Breast epithelium (tissue), 4 donors: ENCODE measurements around the gene RFX8. TPM values are rescaled to one million over a fixed set of nuclear protein-coding genes. Genes with fewer than 3 reads are reported as not detected.

Experiments
- DNase-seq, 2 donors: peaks; one replicate each; pipeline ENCODE4 v3.0.0-alpha.2; 2019; ENCODE audit warnings: low spot score in 2 of 2
- H3K27ac ChIP-seq, 2 donors: fragments of 200-600 bp; sonication (generic) in 1 of 2; one replicate each; pipeline ENCODE4 v1.5.1; 2016 to 2019; ENCODE audit warnings: mild to moderate bottlenecking in 1 of 2
- H3K27me3 ChIP-seq, 2 donors: fragments of 200-600 bp; sonication (generic) in 1 of 2; one replicate each; pipeline versions ENCODE4 v1.5.1 to v1.6.0; 2017 to 2019; ENCODE audit warnings: control low read depth in 1 of 2, mild to moderate bottlenecking in 1 of 2
- H3K36me3 ChIP-seq: fragments of 200-600 bp; one replicate; pipeline ENCODE4 v1.5.1; 2019
- H3K4me1 ChIP-seq, 2 donors: fragments of 200-600 bp; sonication (generic); one replicate each; pipeline ENCODE4 v1.5.1; 2016 to 2019; ENCODE audit warnings: control low read depth in 1 of 2
- H3K4me3 ChIP-seq, 3 donors: fragments of 200-600 bp; sonication (generic); 1 replicate in 2 of 3; 2 replicates in 1 of 3; pipeline ENCODE4 v1.5.1; 2016 to 2019; ENCODE audit warnings: mild to moderate bottlenecking in 3 of 3, moderate library complexity in 2 of 3
- H3K9me3 ChIP-seq, 2 donors: fragments of 200-600 bp; sonication (generic) in 1 of 2; one replicate each; pipeline ENCODE4 v1.5.1; 2016 to 2019; ENCODE audit warnings: control low read depth in 1 of 2
- POLR2A ChIP-seq: fragments of 450-650 bp; IDR thresholded peaks from one replicate; pipeline ENCODE4 v1.6.1; 2016; ENCODE audit warnings: antibody characterized with exemption, mild to moderate bottlenecking, moderate library complexity
- POLR2AphosphoS5 ChIP-seq, 3 donors: sonication (generic); formaldehyde crosslinking; IDR thresholded peaks; one replicate each; pipeline ENCODE4 v1.6.1; 2017; ENCODE audit warnings: antibody characterized with exemption in 3 of 3
- intact Hi-C: fragments of 100-400 bp; cut with DNase I; formaldehyde crosslinking; loops from one replicate; pipeline ENCODE4 v1.15.1; 2023; ENCODE audit warnings: low total_unique reads
- total RNA-seq, 3 donors: library from RNA; depleted of rRNA; stranded (reverse); fragments of >200 nt; gene quantifications; one replicate each; pipeline ENCODE4 v1.1.0, GENCODE V29; 2016
- TF ChIP-seq, protein P1 (sequence below), 3 donors: fragments of 450-650 bp; IDR thresholded peaks; one replicate each; pipeline ENCODE4 v1.5.1; 2016 to 2017; ENCODE audit warnings: antibody characterized with exemption in 3 of 3, mild to moderate bottlenecking in 3 of 3, moderate library complexity in 3 of 3

Gene RFX8
- total RNA-seq, 3 donors from 2014 or later: 0.96 to 3.8 (median 2.3) TPM

DNA sequence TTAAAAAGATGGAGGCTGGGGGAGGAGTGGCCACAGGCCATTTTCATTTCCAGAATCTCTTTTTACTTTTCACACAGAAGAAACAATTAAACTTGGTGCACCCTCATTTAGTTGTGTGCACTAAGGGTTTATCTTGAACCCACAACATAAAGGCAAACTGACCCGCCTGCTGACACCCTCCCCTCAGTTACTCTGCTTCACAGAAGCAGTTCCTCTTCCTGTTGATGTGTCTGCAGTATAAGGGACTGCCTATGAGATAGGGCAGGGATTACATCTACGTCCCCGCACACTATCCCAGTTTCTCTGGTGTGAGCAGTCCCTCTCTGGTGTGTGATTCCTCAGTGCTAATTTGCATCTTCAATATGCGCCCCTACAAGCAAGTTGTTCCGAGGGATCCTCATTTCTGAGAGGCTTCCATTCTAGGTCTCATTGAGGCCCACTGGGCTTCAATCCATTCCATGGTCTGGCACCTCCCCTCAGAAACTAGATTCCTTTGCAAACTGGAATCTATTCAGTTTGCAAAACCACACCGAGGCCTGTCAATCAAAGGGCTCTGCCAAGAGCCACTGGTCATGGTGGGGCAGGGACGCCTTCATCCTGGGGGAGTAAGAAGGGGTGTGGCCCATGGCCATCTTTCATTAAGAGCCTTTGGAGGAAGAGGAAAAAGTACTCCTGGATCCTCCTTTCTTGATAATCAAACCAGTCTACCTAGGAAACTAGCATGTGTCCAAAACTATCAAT lies 99.9 kb downstream of the RFX8 start:
- Histone ChIP-seq H3K4me3 (no peak overlapping the region), H3K36me3 (no peaks in the 10 kb centered on the region), H3K9me3 (no peaks in the 10 kb centered on the region), H3K27me3 (no peaks in the 10 kb centered on the region), H3K27ac (no peak overlapping the region), H3K4me1 (no peaks in the 10 kb centered on the region)
- intact Hi-C loops: no loop called here
- DNase-seq: no peak
- TF ChIP-seq, protein P1, sequence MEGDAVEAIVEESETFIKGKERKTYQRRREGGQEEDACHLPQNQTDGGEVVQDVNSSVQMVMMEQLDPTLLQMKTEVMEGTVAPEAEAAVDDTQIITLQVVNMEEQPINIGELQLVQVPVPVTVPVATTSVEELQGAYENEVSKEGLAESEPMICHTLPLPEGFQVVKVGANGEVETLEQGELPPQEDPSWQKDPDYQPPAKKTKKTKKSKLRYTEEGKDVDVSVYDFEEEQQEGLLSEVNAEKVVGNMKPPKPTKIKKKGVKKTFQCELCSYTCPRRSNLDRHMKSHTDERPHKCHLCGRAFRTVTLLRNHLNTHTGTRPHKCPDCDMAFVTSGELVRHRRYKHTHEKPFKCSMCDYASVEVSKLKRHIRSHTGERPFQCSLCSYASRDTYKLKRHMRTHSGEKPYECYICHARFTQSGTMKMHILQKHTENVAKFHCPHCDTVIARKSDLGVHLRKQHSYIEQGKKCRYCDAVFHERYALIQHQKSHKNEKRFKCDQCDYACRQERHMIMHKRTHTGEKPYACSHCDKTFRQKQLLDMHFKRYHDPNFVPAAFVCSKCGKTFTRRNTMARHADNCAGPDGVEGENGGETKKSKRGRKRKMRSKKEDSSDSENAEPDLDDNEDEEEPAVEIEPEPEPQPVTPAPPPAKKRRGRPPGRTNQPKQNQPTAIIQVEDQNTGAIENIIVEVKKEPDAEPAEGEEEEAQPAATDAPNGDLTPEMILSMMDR (IDR thresholded peaks at IDR 0.05): no peak
- TF ChIP-seq POLR2A: no peak

DNA sequence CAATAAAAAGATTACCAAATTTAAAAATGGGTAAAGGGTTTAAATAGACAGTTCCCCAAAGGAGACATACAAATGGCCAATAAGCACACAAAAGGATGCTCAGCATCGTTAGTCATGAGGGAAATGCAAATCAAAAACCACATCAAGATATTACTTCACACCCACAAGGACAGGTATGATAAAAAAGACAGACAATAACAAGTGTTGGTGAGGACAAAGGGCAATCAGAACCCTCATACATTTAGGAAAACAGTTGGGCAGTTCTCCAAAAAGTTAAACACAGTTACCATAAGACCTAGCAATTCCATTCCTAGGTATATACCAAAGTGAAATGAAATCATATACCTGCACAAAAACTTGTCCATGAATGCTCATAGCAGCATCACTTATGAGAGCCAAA lies 102.1 kb downstream of the RFX8 start:
- H3K27ac ChIP-seq: no peak overlapping the region
- TF ChIP-seq POLR2A (no peak), POLR2AphosphoS5 (IDR thresholded peaks at IDR 0.05) (no peak)
- TF ChIP-seq, protein P1 (IDR thresholded peaks at IDR 0.05): no peak
- H3K9me3 ChIP-seq: no peaks in the 10 kb centered on the region
- H3K36me3 ChIP-seq: no peaks in the 10 kb centered on the region
- no peak overlapping the region for H3K4me3 ChIP-seq
- intact Hi-C loops: no loop called here
- no peaks in the 10 kb centered on the region for H3K4me1 ChIP-seq
- no peaks in the 10 kb centered on the region for H3K27me3 ChIP-seq
- no peak for DNase-seq

DNA sequence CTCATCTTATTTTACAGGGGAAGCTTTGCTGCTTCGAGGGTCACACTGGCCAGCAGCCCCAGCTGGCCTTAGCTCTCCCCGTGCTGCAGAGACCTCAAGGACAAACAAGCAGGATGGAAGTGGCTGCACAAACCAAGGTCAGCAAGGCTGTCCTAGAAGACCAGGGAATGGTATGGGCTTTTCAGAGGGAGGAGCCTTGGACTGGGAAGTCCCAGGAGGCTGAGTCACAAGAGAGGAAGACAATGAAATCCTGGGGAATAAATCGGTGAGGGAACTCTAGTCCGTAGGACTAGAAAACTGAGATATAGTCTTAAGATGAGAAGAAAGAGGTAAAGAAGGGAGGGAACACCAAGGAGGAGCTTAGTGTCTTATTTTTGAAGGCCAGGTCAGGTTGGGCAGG lies 103.3 kb downstream of the RFX8 start:
- H3K4me3 ChIP-seq: no peak overlapping the region
- no peaks in the 10 kb centered on the region for H3K36me3 ChIP-seq
- H3K27me3 ChIP-seq: no peaks in the 10 kb centered on the region
- no peak for DNase-seq
- H3K4me1 ChIP-seq: no peaks in the 10 kb centered on the region
- no peaks in the 10 kb centered on the region for H3K9me3 ChIP-seq
- H3K27ac ChIP-seq: no peak overlapping the region
- no peak for TF ChIP-seq POLR2AphosphoS5 (IDR thresholded peaks at IDR 0.05)
- TF ChIP-seq POLR2A: no peak
- TF ChIP-seq, protein P1 (IDR thresholded peaks at IDR 0.05): no peak
- intact Hi-C loops: no loop called here

DNA sequence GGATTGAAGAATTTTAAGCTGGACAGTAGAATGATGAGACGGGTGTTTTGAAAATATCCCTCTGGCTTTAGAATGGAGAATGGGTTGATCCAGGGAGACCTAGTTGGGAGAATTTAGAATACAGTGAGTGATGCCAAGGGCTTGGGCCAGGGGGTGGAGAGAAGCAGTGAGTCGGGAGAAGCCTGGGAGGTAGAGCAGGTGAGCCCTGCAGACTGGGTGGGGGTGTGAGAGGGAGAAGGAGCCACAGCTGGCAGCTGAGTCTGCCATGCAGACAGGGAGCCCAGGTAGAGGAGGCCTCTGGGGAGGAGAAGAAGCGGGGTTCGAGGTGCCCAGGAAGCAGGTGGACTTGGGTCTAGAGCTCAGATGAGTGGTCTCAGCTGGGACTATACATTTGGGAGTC lies 105.8 kb downstream of the RFX8 start:
- no peak for DNase-seq
- intact Hi-C loops: no loop called here
- Histone ChIP-seq H3K36me3 (no peaks in the 10 kb centered on the region), H3K4me1 (no peaks in the 10 kb centered on the region), H3K9me3 (no peaks in the 10 kb centered on the region), H3K4me3 (no peak overlapping the region), H3K27me3 (no peaks in the 10 kb centered on the region), H3K27ac (no peak overlapping the region)
- TF ChIP-seq POLR2A (no peak), POLR2AphosphoS5 (IDR thresholded peaks at IDR 0.05) (no peak)
- TF ChIP-seq, protein P1 (IDR thresholded peaks at IDR 0.05): no peak

DNA sequence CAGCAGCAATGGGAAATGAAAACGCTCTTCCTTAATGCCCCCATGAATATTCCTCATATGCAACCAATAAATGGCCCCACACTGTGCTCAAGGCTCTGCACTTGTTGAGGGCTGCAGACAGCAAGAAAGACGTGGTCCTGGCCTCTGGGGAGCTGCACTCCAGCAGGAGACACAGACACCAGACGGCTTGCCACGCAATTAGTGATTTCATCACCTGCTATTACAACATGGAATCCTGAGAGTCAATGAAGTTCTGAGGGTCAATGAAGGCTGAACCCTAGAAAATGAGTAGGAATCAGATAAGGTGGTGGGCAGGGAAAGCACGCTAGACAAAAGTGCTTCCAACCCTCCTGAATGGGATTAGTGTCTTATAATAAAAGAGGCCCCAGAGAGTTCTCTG lies 106.5 kb downstream of the RFX8 start:
- TF ChIP-seq POLR2A: no peak
- TF ChIP-seq POLR2AphosphoS5 (IDR thresholded peaks at IDR 0.05): no peak
- TF ChIP-seq, protein P1 (IDR thresholded peaks at IDR 0.05): no peak
- Histone ChIP-seq H3K27me3 (no peaks in the 10 kb centered on the region), H3K4me1 (no peaks in the 10 kb centered on the region), H3K27ac (no peak overlapping the region), H3K36me3 (no peaks in the 10 kb centered on the region), H3K9me3 (no peaks in the 10 kb centered on the region), H3K4me3 (no peak overlapping the region)
- DNase-seq: no peak
- intact Hi-C loops: no loop called here
